Stimulated activated naive CD8-positive, alpha-beta T cell treated with anti-CD3 and anti-CD28 coated beads, Interleukin-15, Interleukin-2, amounts not matched to agents 100 U/mL and 50 U/mL, for 24 hours (primary cell): Measurements from ENCODE around the gene WDSUB1.

Experiments used
- ATAC-seq: fragments of 150-1000 bp; cut with Tn5 transposase; one replicate; pipeline ENCODE4 v1.10.0; 2021
- DNase-seq: peaks from one replicate; pipeline ENCODE4 v3.0.0; 2021

The WDSUB1 gene

GRCh38 chr2:159195697-159196096 lies 90.8 kb downstream of the WDSUB1 start:
- ATAC-seq (no peak), DNase-seq (no peak)

- DNase-seq (no peak), ATAC-seq (no peak)
Observed at GRCh38 chr2:159194241-159194640, 92.3 kb downstream of the WDSUB1 start.

GRCh38 chr2:159193791-159194190 lies 92.7 kb downstream of the WDSUB1 start:
- DNase-seq (no peak), ATAC-seq (no peak)

- DNase-seq, result no peak
Observed at GRCh38 chr2:159192371-159192918, 94.1 kb downstream of the WDSUB1 start.

GRCh38 chr2:159188449-159188848 lies 98.1 kb downstream of the WDSUB1 start:
- DNase-seq, result no peak

More at GRCh38 chr2:159192371-159192918, 94.1 kb downstream of the WDSUB1 start:
- no peak for ATAC-seq

GRCh38 chr2:159187106-159187505 lies 99.4 kb downstream of the WDSUB1 start:
- no peak for ATAC-seq
- no peak for DNase-seq

More at GRCh38 chr2:159188449-159188848, 98.1 kb downstream of the WDSUB1 start:
- ATAC-seq, result no peak

- ATAC-seq (no peak), DNase-seq (no peak)
Observed at GRCh38 chr2:159186462-159186861, 100.0 kb downstream of the WDSUB1 start.
